Hepatocyte (in vitro differentiated cells): Measurements from ENCODE around the gene ANKRD13B. TPM values are rescaled to one million over a fixed set of nuclear protein-coding genes. Genes with fewer than 3 reads are reported as not detected.

Experiments
- DNase-seq: peaks from one replicate; pipeline ENCODE4 v3.0.0-alpha.2; 2016; ENCODE audit warnings: low spot score
- H2AFZ ChIP-seq: fragments of 200-600 bp; sonication (generic); 2 replicates; pipeline ENCODE4 v1.6.0; 2016; ENCODE audit warnings: antibody characterized with exemption, mild to moderate bottlenecking
- H3K27ac ChIP-seq: fragments of 200-600 bp; sonication (generic); 2 replicates; pipeline ENCODE4 v1.5.1; 2016; ENCODE audit warnings: mild to moderate bottlenecking
- H3K27me3 ChIP-seq: fragments of 200-600 bp; sonication (generic); 2 replicates; pipeline ENCODE4 v1.6.1; 2016
- H3K36me3 ChIP-seq: fragments of 200-600 bp; sonication (generic); replicated peaks from 2 replicates; pipeline ENCODE4 v1.5.1; 2016; ENCODE audit warnings: low read depth; ENCODE audit not compliant: insufficient read depth
- H3K4me1 ChIP-seq: fragments of 200-600 bp; sonication (generic); 2 replicates; pipeline ENCODE4 v1.5.1; 2016; ENCODE audit warnings: mild to moderate bottlenecking, moderate library complexity; ENCODE audit not compliant: insufficient read depth
- H3K4me2 ChIP-seq: fragments of 200-600 bp; sonication (generic); 2 replicates; pipeline ENCODE4 v1.6.0; 2016
- H3K4me3 ChIP-seq: fragments of 200-600 bp; sonication (generic); 2 replicates; pipeline ENCODE4 v1.5.1; 2016; ENCODE audit warnings: mild to moderate bottlenecking
- H3K79me2 ChIP-seq: fragments of 200-600 bp; sonication (generic); 2 replicates; pipeline ENCODE4 v1.6.0; 2017; ENCODE audit warnings: mild to moderate bottlenecking
- H3K9me2 ChIP-seq: fragments of 200-600 bp; sonication (generic); replicated peaks from 2 replicates; pipeline ENCODE4 v1.6.0; 2017; ENCODE audit warnings: mild to moderate bottlenecking; ENCODE audit not compliant: insufficient read depth
- H3K9me3 ChIP-seq: fragments of 200-600 bp; sonication (generic); 2 replicates; pipeline ENCODE4 v1.5.1; 2016; ENCODE audit warnings: low read depth, mild to moderate bottlenecking
- H4K20me1 ChIP-seq: fragments of 200-600 bp; sonication (generic); 2 replicates; pipeline ENCODE4 v1.6.0; 2016; ENCODE audit warnings: mild to moderate bottlenecking; ENCODE audit not compliant: insufficient read depth, poor library complexity, severe bottlenecking
- CTCF ChIP-seq: fragments of 200-600 bp; sonication (generic); IDR thresholded peaks from 2 replicates; pipeline ENCODE4 v1.5.1; 2016; ENCODE audit warnings: antibody characterized with exemption, mild to moderate bottlenecking; ENCODE audit not compliant: poor library complexity
- EZH2 ChIP-seq: fragments of 200-600 bp; sonication (generic); IDR thresholded peaks from 2 replicates; pipeline ENCODE4 v1.6.1; 2016; ENCODE audit warnings: antibody characterized with exemption, mild to moderate bottlenecking, borderline replicate concordance
- EZH2phosphoT487 ChIP-seq: fragments of 200-600 bp; sonication (generic); IDR thresholded peaks from one replicate; pipeline ENCODE4 v1.6.1; 2018; ENCODE audit warnings: antibody characterized with exemption, mild to moderate bottlenecking, low read depth, moderate library complexity; ENCODE audit not compliant: unreplicated experiment, severe bottlenecking
- WGBS: methylation state at CpG from one replicate; pipeline ENCODE4 v1.1.6; 2016; ENCODE audit warnings: low lambda C conversion rate; ENCODE audit errors: missing lambda C conversion rate; 5-methylcytosine and 5-hydroxymethylcytosine counted together
- polyA plus RNA-seq: library from polyadenylated mRNA; unstranded; fragments of >200 nt; fragmentation: Nextera tagmentation; extraction: Ambion mirVana; gene quantifications from 2 replicates; pipeline ENCODE4 v1.2.1, GENCODE V29; 2016
- total RNA-seq: library from RNA; depleted of rRNA; stranded (reverse); fragments of >200 nt; gene quantifications from 2 replicates; pipeline ENCODE4 v1.2.3, GENCODE V29; 2014

Gene ANKRD13B
- total and polyA plus RNA-seq, 2 experiments from 2014 or later, result 5.1 to 7.2 TPM

GRCh38 chr17:29572691-29573557, 20.0 kb upstream of the ANKRD13B start:
- TF ChIP-seq EZH2phosphoT487 (no peak), CTCF (peak; percentile 68)
- Histone ChIP-seq H3K4me1 (peaks cover 27% of the 10 kb centered on the region), H3K79me2 (peaks cover 25% of the 10 kb centered on the region), H3K4me3 (no peak overlapping the region), H3K36me3 (no peaks in the 10 kb centered on the region), H4K20me1 (no peaks in the 10 kb centered on the region), H2AFZ (no peak overlapping the region), H3K9me3 (no peaks in the 10 kb centered on the region), H3K27me3 (no peaks in the 10 kb centered on the region), H3K9me2 (no peaks in the 10 kb centered on the region), H3K27ac (no peak overlapping the region), H3K4me2 (peak overlapping the region; percentile 76)
- DNase-seq, result peak; percentile 81
- 28% methylated on average over 54 of the region's 62 CpGs for WGBS

DNA sequence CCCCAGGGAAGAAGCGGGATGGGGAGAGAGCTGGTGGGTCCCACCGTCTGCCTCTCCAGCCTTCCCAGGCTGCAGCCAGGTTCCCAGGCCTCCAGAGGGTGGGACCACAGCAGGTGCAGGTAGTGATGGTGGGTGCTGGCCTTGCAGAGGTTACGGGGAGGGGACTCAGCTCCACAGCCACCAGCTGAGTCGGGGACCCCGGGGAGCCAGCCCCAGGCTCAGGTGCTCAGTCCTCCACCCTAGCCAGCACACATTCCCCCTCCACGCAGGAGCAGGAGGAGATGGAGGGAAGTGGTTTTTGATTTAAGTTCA, 19.4 kb upstream of the ANKRD13B start:
- no peaks in the 10 kb centered on the region for H3K27me3 ChIP-seq
- peaks cover 25% of the 10 kb centered on the region for H3K79me2 ChIP-seq
- H3K4me1 ChIP-seq, result peaks cover 27% of the 10 kb centered on the region
- TF ChIP-seq CTCF (no peak), EZH2 (no peak), EZH2phosphoT487 (no peak)
- no peaks in the 10 kb centered on the region for H4K20me1 ChIP-seq
- peak overlapping the region; percentile 91 for H3K27ac ChIP-seq
- H3K4me3 ChIP-seq, result no peak overlapping the region
- no peak for DNase-seq
- H2AFZ ChIP-seq, result no peak overlapping the region
- H3K4me2 ChIP-seq, result no peak overlapping the region
- WGBS, result 92% methylated on average over 6 of the region's 6 CpGs
- no peaks in the 10 kb centered on the region for H3K36me3 ChIP-seq
- no peaks in the 10 kb centered on the region for H3K9me2 ChIP-seq
- H3K9me3 ChIP-seq, result no peaks in the 10 kb centered on the region

DNA sequence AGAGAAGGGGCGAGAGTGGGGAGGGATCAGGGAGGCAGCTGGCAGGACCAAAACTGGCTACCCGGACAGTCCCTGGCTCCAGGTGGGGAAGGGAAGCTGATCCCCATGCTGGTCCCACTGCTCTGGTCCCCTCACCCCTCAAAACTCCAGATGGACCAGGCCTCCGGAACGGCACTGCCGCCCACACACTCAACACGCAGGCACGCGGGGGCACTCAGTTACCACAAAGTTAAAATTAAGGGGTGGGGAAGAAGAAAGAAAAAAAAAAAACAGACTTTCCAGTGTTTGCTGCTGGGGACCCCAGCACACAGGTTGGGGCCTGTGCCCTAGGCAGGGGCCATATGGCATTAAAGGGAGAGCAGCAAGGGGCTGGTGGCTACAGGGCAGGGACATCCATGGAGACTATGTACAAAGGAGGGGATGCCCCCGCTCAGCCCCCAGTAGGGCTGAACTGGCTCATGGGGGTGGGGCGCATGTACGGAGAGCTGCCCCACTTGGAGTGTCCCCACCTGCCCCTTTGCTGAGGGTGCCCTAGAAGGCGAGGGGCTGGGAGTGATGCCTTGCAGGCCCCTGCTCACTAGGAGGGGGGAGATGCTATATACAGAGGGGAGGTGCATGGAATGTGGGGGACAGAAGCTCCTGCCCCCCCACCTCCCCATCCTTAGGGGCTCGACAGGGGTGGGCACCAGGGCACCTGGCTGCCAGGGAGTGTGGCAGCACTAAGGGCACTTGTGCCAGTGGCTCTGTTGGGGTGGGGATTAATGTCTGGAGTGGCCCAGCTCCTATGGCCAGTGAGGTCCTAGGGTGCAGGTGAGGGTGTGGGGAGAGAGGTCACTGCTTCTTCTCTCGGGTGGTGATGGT, 18.8 kb upstream of the ANKRD13B start:
- no peak overlapping the region for H3K4me2 ChIP-seq
- no peaks in the 10 kb centered on the region for H3K9me2 ChIP-seq
- 91% methylated on average over 13 of the region's 14 CpGs for WGBS
- no peaks in the 10 kb centered on the region for H3K27me3 ChIP-seq
- H3K4me3 ChIP-seq, result no peak overlapping the region
- H2AFZ ChIP-seq, result no peak overlapping the region
- no peaks in the 10 kb centered on the region for H4K20me1 ChIP-seq
- peaks cover 25% of the 10 kb centered on the region for H3K79me2 ChIP-seq
- no peaks in the 10 kb centered on the region for H3K36me3 ChIP-seq
- peak overlapping the region; percentile 91 for H3K27ac ChIP-seq
- H3K4me1 ChIP-seq, result peaks cover 26% of the 10 kb centered on the region
- DNase-seq, result no peak
- TF ChIP-seq CTCF (no peak), EZH2 (no peak)
- H3K9me3 ChIP-seq, result no peaks in the 10 kb centered on the region
